ENCODE data around the gene IDH1.

Gene IDH1

GRCh38 chr2:208250388-208250787, 4.5 kb downstream of the IDH1 start:
- no peak overlapping the region for H3K4me3 ChIP-seq (ENCODE audit: low read depth, low read length)
- no peak for TF ChIP-seq CTCF (IDR thresholded peaks at IDR 0.05; ENCODE audit: borderline replicate concordance, insufficient read depth, low read depth, low read length)

- no peak for TF ChIP-seq CTCF (IDR thresholded peaks at IDR 0.05; ENCODE audit: borderline replicate concordance, insufficient read depth, low read depth, low read length)
- no peak overlapping the region for H3K4me3 ChIP-seq (ENCODE audit: low read depth, low read length)
Measured at GRCh38 chr2:208249296-208249695, 5.6 kb downstream of the IDH1 start.

- TF ChIP-seq CTCF (IDR thresholded peaks at IDR 0.05; ENCODE audit: borderline replicate concordance, insufficient read depth, low read depth, low read length): no peak
- H3K4me3 ChIP-seq (ENCODE audit: low read depth, low read length): no peak overlapping the region
Measured at GRCh38 chr2:208248601-208249000, 6.3 kb downstream of the IDH1 start.

GRCh38 chr2:208245746-208246145, 9.1 kb downstream of the IDH1 start:
- TF ChIP-seq CTCF (IDR thresholded peaks at IDR 0.05; ENCODE audit: borderline replicate concordance, insufficient read depth, low read depth, low read length): no peak
- no peak overlapping the region for H3K4me3 ChIP-seq (ENCODE audit: low read depth, low read length)

- TF ChIP-seq CTCF (IDR thresholded peaks at IDR 0.05; ENCODE audit: borderline replicate concordance, insufficient read depth, low read depth, low read length): no peak
- no peak overlapping the region for H3K4me3 ChIP-seq (ENCODE audit: low read depth, low read length)
Measured at GRCh38 chr2:208244422-208244821, 10.4 kb downstream of the IDH1 start.

- no peak overlapping the region for H3K4me3 ChIP-seq (ENCODE audit: low read depth, low read length)
- no peak for TF ChIP-seq CTCF (IDR thresholded peaks at IDR 0.05; ENCODE audit: borderline replicate concordance, insufficient read depth, low read depth, low read length)
Measured at GRCh38 chr2:208240619-208241209, 14.2 kb downstream of the IDH1 start.

GRCh38 chr2:208239770-208240493, 14.9 kb downstream of the IDH1 start:
- TF ChIP-seq CTCF (IDR thresholded peaks at IDR 0.05; ENCODE audit: borderline replicate concordance, insufficient read depth, low read depth, low read length): no peak
- H3K4me3 ChIP-seq (ENCODE audit: low read depth, low read length): no peak overlapping the region

Measured in GM12875 (cell line).